Psoas muscle (tissue), 8 donors: ENCODE data around the gene UBE2L3. TPM values are rescaled to one million over a fixed set of nuclear protein-coding genes. Genes with fewer than 3 reads are reported as not detected.
"Not testable (repeated sequence)": the region's sequence is repeated elsewhere in the genome, so short reads cannot be mapped to it uniquely, and the experiment has no call there.

Experiments
- ATAC-seq, 4 donors: fragments of 200-7000 bp; cut with Tn5 transposase; one replicate each; pipeline ENCODE4 v1.9.1; 2020; ENCODE audit warnings: moderate library complexity in 3 of 4, mild to moderate bottlenecking in 2 of 4
- DNase-seq, 2 donors: peaks; one replicate each; pipeline ENCODE4 v3.0.0-alpha.2; 2020
- H3K27ac ChIP-seq: fragments of 200-600 bp; one replicate; pipeline ENCODE4 v1.8.0; 2022
- H3K27me3 ChIP-seq, 3 donors: fragments of 200-600 bp in 1 of 3; one replicate each; pipeline versions ENCODE4 v1.6.1 to v1.8.0; 2013 to 2022; ENCODE audit warnings: low read length in 2 of 3, mild to moderate bottlenecking in 2 of 3, moderate library complexity in 1 of 3; ENCODE audit not compliant: insufficient read depth in 3 of 3
- H3K36me3 ChIP-seq, 2 donors: fragments of 200-600 bp in 1 of 2; one replicate each; pipeline versions ENCODE4 v1.6.1 to v1.8.0; 2013 to 2022; ENCODE audit warnings: low read depth in 1 of 2, mild to moderate bottlenecking in 1 of 2, moderate library complexity in 1 of 2; ENCODE audit not compliant: insufficient read depth in 1 of 2
- H3K4me1 ChIP-seq: fragments of 200-600 bp; one replicate; pipeline ENCODE4 v1.8.0; 2022
- H3K4me3 ChIP-seq: fragments of 200-600 bp; one replicate; pipeline ENCODE4 v1.8.0; 2022; ENCODE audit warnings: mild to moderate bottlenecking
- H3K9me3 ChIP-seq: fragments of 200-600 bp; one replicate; pipeline ENCODE4 v1.8.0; 2022
- WGBS, 3 donors: extraction: QIAGEN DNeasy Blood & Tissue Kit; methylation state at CpG; one replicate each; pipeline versions ENCODE4 v1.1.6 to v1.1.7; 2013; 5-methylcytosine and 5-hydroxymethylcytosine counted together
- intact Hi-C, 2 donors: fragments of 100-400 bp; cut with DNase I; formaldehyde crosslinking; loops; one replicate each; pipeline versions ENCODE4 v1.11.0 to v1.14.2; 2022
- polyA plus RNA-seq, 3 donors: library from polyadenylated mRNA; stranded (reverse); fragments of 200-250 nt; gene quantifications; one replicate each; pipeline ENCODE4 v1.2.3, GENCODE V29; 2013
- total RNA-seq, 4 donors: library from RNA; stranded (reverse); fragmentation: NEBNext Ultra II Directional in 2 of 4; extraction: Animal tissue kit (Norgen Biotek cat#: 25700) in 2 of 4; gene quantifications; one replicate each; pipeline versions ENCODE4 v1.2.1 to v1.2.4, GENCODE V29; 2021 to 2023
- TF ChIP-seq, protein P1 (sequence below): fragments of 200-600 bp; IDR thresholded peaks from one replicate; pipeline ENCODE4 v1.8.0; 2022; ENCODE audit warnings: antibody characterized with exemption
- donor health status: healthy with polysubstance abuse.
- donor health status: DM: no; HTN: no; CAD: no; lungs with moderate emphysema.
- donor health status: Bipolar disorder and iron deficiency.
- donor health status: healthy.
- donor health status: DM: yes; HTN: yes; CAD: no.
- donor health status: DM: no; HTN: no; CAD: no.
- donor health status: DM: no; HTN: no; CAD: no.
- donor health status: DM: yes; HTN: yes; CAD: no.

The UBE2L3 gene
- total and polyA plus RNA-seq, 7 donors = 44.9 to 144 (median 56.7) TPM

DNA sequence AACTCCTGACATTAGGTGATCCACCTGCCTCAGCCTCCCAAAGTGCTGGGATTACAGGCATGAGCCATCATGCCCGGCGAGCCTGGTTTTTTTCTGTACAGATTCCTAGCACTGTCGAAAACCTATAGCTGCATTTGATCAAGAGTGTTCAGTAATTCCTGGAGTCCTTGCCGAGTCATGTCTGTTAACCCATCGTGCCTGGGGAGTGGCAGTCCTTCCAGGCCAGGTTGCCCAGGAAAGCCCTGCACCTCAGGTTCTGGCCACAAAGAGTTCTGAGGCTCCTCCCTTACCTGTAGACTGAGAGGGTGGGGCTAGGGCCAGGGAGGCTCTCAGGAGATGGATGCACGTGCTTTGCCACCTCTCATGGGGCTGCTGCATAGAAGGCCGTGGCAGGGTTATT lies 45.3 kb downstream of the UBE2L3 start:
- TF ChIP-seq, protein P1, sequence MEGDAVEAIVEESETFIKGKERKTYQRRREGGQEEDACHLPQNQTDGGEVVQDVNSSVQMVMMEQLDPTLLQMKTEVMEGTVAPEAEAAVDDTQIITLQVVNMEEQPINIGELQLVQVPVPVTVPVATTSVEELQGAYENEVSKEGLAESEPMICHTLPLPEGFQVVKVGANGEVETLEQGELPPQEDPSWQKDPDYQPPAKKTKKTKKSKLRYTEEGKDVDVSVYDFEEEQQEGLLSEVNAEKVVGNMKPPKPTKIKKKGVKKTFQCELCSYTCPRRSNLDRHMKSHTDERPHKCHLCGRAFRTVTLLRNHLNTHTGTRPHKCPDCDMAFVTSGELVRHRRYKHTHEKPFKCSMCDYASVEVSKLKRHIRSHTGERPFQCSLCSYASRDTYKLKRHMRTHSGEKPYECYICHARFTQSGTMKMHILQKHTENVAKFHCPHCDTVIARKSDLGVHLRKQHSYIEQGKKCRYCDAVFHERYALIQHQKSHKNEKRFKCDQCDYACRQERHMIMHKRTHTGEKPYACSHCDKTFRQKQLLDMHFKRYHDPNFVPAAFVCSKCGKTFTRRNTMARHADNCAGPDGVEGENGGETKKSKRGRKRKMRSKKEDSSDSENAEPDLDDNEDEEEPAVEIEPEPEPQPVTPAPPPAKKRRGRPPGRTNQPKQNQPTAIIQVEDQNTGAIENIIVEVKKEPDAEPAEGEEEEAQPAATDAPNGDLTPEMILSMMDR = no peak
- Histone ChIP-seq H3K9me3 (no peaks in the 10 kb centered on the region), H3K27ac (no peak overlapping the region), H3K4me3 (no peak overlapping the region), H3K27me3 (no peaks in the 10 kb centered on the region), H3K4me1 (no peaks in the 10 kb centered on the region), H3K36me3 (peaks cover 0 to 43% of the 10 kb centered on the region in 2 donors)
- WGBS, 3 donors = 87 to 91% (median 89%) methylated on average over 7 of the region's 7 CpGs
- ATAC-seq (peak in 2 of 4 donors; percentile 28 to 47), DNase-seq (no peak)
- intact Hi-C loops = no loop called here

DNA sequence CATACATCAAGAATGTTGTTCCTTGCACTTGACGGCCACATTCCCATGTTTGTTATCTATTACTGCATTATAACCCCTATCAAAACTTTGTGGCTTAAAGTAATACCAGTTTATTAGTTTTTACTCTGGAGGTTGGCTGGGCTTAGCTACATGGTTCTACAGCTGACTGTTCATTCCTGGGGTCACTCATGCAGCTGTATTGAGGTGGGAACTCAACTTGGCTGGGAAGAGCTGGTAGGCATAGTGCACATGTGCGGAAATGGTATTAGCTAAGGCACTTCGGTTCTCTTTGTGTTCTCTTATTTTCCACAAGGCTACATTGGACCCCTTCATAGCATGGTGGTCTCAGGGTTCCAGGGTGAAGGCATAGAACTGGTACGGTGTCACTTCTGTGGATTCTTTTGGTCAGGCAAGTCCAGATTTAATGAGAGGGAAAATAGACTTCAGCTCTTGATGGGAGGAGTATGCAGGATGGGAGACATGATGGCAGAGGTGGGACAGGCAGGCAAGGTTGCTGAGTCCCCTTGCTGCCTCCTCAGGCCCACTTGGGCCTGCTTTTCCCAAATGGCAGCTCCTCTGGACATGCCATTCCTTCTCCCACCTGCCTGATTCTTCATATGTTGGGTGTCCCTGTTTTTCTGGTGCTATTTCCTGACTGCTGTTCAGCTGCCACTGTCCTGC lies 46.2 kb downstream of the UBE2L3 start:
- intact Hi-C loops = loop anchor here in 1 of 2 donors (2.0 kb wide), 1 partner anchor 13 kb away; no protein-coding TSS in a partner anchor
- TF ChIP-seq, protein P1 = no peak
- Histone ChIP-seq H3K27ac (no peak overlapping the region), H3K9me3 (no peaks in the 10 kb centered on the region), H3K36me3 (peaks cover 0 to 43% of the 10 kb centered on the region in 2 donors), H3K4me1 (no peaks in the 10 kb centered on the region), H3K4me3 (no peak overlapping the region), H3K27me3 (no peaks in the 10 kb centered on the region)
- no peak for ATAC-seq
- DNase-seq = no peak
- WGBS, 3 donors = 79 to 95% (median 84%) methylated on average over 4 of the region's 4 CpGs

DNA sequence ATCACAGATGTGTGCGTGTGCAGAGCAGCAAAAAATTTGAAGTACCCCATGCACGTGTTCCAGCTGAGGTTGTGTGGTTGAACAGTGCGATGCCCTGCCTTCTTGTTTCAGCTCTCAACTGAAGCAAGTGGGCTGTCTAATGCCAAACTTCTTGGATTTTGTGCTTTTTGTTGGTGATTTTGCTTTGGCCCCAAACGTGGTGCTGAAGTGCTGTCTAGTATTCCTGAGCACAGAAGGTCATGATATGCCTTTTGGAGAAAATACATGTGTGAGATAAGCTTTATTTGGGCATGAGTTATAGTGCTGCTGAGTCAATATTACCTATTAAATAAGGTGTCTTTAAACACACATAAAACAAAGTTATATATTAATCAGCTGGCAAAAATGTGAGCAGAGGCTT lies 48.2 kb downstream of the UBE2L3 start:
- ATAC-seq = no peak
- Histone ChIP-seq H3K9me3 (no peaks in the 10 kb centered on the region), H3K27ac (no peak overlapping the region), H3K36me3 (peaks cover 0 to 38% of the 10 kb centered on the region in 2 donors), H3K4me1 (peaks cover 7% of the 10 kb centered on the region), H3K4me3 (no peak overlapping the region), H3K27me3 (no peaks in the 10 kb centered on the region)
- 83 to 89% (median 84%) methylated on average over 4 of the region's 4 CpGs for WGBS, 3 donors
- intact Hi-C loops = loop anchor here in 1 of 2 donors (2.0 kb wide), 1 partner anchor 15 kb away; no protein-coding TSS in a partner anchor
- TF ChIP-seq, protein P1 = no peak
- DNase-seq = no peak

DNA sequence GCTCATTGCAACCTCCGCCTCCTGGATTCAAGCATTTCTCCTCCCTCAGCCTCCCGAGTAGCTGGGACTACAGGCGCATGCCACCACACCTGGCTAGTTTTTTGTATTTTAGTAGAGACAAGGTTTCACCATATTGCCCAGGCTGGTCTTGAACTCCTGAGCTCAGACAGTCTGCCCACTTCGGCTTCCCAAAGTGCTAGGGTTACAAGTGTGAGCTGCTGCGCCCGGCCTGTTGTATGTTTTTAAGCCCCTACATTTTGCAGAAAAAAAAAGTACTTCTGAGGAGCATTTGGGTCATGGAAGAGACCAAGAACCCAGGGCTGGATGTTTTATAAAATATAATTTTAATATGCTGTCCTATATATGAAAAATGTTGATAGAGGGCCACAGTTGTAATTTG lies 49.8 kb downstream of the UBE2L3 start:
- H3K4me1 ChIP-seq, H3K9me3 ChIP-seq, H3K4me3 ChIP-seq, DNase-seq, H3K27me3 ChIP-seq, ATAC-seq, intact Hi-C loops, H3K27ac ChIP-seq: not testable (repeated sequence)
- peaks cover 0 to 30% of the 10 kb centered on the region in 2 donors for H3K36me3 ChIP-seq
- 94 to 97% (median 95%) methylated on average over 6 of the region's 6 CpGs for WGBS, 3 donors

DNA sequence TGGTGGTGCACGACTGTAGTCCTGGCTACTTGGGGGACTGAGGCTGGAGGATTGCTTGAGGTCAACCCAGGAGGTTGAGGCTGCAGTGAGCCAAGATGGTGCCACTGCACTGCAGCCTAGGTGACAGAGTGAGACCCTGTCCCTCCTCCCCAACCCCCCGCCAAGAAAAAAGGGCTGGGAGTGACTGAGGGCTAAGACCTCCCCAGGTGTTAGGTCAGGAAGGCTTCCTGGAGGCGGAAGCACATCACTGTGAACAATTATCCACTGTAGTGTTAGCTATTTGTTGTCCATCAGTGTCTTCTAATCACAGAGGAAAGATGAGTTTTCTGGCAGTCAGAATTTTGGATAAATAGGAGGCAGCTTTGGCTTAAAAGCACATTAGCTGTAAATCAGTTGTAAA lies 53.5 kb downstream of the UBE2L3 start:
- no peak overlapping the region for H3K27ac ChIP-seq
- 95 to 100% (median 98%) methylated on average over 3 of the region's 3 CpGs for WGBS, 3 donors
- TF ChIP-seq, protein P1 = no peak
- no peak for ATAC-seq
- intact Hi-C loops = no loop called here
- no peaks in the 10 kb centered on the region for H3K27me3 ChIP-seq
- peaks cover 33% of the 10 kb centered on the region for H3K4me1 ChIP-seq
- H3K4me3 ChIP-seq = no peak overlapping the region
- DNase-seq = no peak
- peaks cover 0 to 17% of the 10 kb centered on the region in 2 donors for H3K36me3 ChIP-seq
- no peaks in the 10 kb centered on the region for H3K9me3 ChIP-seq
